GM18519 (cell line): ENCODE results near the gene JAKMIP1.

Source experiments
- ATAC-seq: cut with Tn5 transposase; IDR thresholded peaks from one replicate; pipeline ENCODE4 v1.9.1; 2021; ENCODE audit warnings: mild to moderate bottlenecking, moderate library complexity; ENCODE audit not compliant: unreplicated experiment, low FRiP score

The JAKMIP1 gene

DNA sequence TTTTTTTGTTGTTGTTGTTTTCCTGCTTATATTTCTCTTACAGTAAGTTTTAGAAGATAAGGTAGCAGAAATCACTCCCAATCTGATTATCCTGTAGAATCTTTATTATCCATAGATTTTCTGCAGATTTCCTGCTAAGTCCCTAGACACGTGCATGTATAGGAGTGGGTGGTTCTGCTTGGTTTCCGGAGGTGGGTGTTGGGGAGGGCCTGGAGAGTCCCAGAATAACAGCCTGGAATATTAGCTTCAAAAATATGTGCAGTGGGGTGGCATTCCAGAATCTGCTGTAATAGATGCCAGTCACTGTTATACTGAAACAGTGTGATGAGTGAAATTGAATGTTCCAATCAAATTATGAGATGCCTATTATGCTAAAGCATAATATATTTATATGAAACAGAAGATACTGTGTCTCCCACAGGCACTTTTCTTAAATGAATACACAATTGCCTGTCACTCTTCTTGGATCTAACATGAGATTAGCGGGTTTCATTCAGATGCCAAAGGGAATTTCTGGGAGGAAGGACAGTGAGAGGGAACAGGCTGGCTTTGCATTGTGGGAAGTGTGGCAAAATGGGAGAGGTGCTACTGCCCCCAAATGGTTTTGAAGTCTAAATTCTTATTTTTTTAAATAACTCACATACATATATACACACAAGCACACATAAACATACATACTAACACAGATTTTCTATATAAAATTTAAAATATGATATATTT lies 219.8 kb downstream of the JAKMIP1 start:
- ATAC-seq, result no peak

DNA sequence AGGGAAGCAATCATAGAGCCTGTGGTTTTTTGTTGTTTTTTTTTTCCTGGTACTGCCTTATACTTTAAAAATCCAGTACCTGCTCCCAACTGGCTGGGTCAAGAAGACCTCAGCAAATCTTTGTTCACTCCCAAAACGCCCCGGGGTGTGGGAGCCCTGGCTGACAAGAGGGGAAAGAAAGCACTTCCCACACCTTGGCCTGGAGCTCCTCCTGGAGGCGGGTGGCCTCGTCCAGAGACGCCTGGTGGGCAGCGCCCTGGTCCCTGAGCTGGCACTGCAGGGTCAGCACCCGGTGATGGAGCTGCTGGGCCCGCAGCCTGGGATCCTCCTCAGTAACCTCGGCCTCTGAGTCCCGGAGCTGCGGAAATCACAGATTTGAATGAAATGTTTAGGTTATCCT lies 220.4 kb downstream of the JAKMIP1 start:
- ATAC-seq, result no peak

DNA sequence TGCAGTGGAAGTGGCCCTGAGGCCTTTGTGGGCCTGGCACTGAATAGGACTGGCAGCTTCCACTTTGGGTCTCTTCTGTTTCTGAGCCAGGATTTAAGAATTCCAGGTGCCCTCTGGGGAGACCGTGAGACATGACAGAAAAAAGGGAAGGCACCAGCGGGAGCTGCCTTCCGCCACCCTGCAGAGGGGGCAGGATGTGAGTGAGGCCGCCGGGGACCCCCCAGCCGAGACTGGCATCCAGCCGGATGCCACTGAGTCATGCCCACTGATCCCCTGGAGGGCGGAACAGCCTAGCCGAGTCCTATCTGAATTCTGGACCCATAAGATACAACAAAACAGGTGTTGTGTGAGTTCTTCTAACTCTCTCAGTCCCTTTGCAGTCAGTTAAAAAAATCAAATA lies 223.4 kb downstream of the JAKMIP1 start:
- ATAC-seq, result no peak

DNA sequence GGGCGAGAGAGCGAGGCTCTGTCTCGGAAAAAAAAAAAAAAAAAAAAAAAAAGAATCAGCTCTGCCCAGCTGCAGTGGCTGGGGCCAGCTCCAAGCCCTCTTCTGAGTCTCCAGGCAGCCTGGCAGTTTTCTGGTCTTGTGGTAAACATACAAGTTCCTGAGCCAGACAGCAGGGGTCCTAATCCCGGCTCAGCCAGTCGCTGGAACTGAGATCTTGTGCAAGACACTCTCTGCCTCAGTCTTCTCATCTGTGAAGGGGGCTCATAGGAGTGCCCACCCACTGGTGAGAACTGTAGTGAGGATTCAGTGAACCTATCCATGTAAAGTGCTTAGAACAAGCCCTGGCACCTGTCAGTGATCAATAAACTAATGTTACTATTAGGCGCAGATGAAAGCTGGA lies 223.9 kb downstream of the JAKMIP1 start:
- ATAC-seq, result no peak
